Liver (tissue), 9 donors: ENCODE data around the gene FKBP6. TPM values are rescaled to one million over a fixed set of nuclear protein-coding genes. Genes with fewer than 3 reads are reported as not detected.

Experiments
- DNase-seq: peaks from one replicate; pipeline ENCODE4 v3.0.0-alpha.2; 2017; ENCODE audit warnings: low spot score
- H3K27ac ChIP-seq, 2 donors: one replicate each; pipeline ENCODE4 v1.7.0; 2013; ENCODE audit warnings: inconsistent platforms in 2 of 2, low read length in 2 of 2, control low read depth in 1 of 2, low read depth in 1 of 2, mild to moderate bottlenecking in 1 of 2
- H3K27me3 ChIP-seq, 4 donors: one replicate each; pipeline versions ENCODE4 v1.6.1 to v1.7.0; 2013; ENCODE audit warnings: low read length in 3 of 4, inconsistent platforms in 1 of 4, mild to moderate bottlenecking in 1 of 4, moderate library complexity in 1 of 4; ENCODE audit not compliant: control insufficient read depth in 4 of 4, insufficient read depth in 4 of 4
- H3K36me3 ChIP-seq, 4 donors: one replicate each; pipeline versions ENCODE4 v1.6.1 to v1.7.0; 2013; ENCODE audit warnings: low read length in 3 of 4, mild to moderate bottlenecking in 3 of 4, low read depth in 1 of 4, moderate library complexity in 1 of 4; ENCODE audit not compliant: control insufficient read depth in 4 of 4, insufficient read depth in 3 of 4
- H3K4me1 ChIP-seq, 4 donors: one replicate each; pipeline versions ENCODE4 v1.6.1 to v1.7.0; 2013; ENCODE audit warnings: low read length in 3 of 4, mild to moderate bottlenecking in 3 of 4, moderate library complexity in 1 of 4; ENCODE audit not compliant: control insufficient read depth in 4 of 4, insufficient read depth in 4 of 4
- H3K4me3 ChIP-seq, 3 donors: one replicate each; pipeline versions ENCODE4 v1.6.1 to v1.7.0; 2013; ENCODE audit warnings: low read length in 3 of 3, control low read depth in 1 of 3, low read depth in 1 of 3, mild to moderate bottlenecking in 1 of 3
- H3K9ac ChIP-seq, 2 donors: one replicate each; pipeline ENCODE4 v1.7.0; 2013; ENCODE audit warnings: low read length in 2 of 2, mild to moderate bottlenecking in 2 of 2, moderate library complexity in 2 of 2, control low read depth in 1 of 2, low read depth in 1 of 2
- H3K9me3 ChIP-seq, 4 donors: one replicate each; pipeline versions ENCODE4 v1.6.1 to v1.7.0; 2013; ENCODE audit warnings: low read length in 3 of 4; ENCODE audit not compliant: control insufficient read depth in 4 of 4
- ATF3 ChIP-seq: IDR thresholded peaks from 2 replicates; pipeline ENCODE4 v1.6.1; 2016; ENCODE audit warnings: antibody characterized with exemption
- CTCF ChIP-seq: fragments of 150-350 bp; IDR thresholded peaks from 2 replicates; pipeline ENCODE4 v1.5.1; 2017; ENCODE audit warnings: improper control_type of control experiment, low read depth, low read length; ENCODE audit not compliant: missing input control
- EGR1 ChIP-seq, 2 donors: IDR thresholded peaks; 2 replicates each; pipeline ENCODE4 v1.6.1; 2016 to 2018; ENCODE audit warnings: antibody characterized with exemption in 2 of 2, low read depth in 2 of 2
- FOXA1 ChIP-seq: IDR thresholded peaks from 2 replicates; pipeline ENCODE4 v1.6.1; 2016; ENCODE audit warnings: antibody characterized with exemption
- FOXA2 ChIP-seq: IDR thresholded peaks from 2 replicates; pipeline ENCODE4 v1.6.1; 2016; ENCODE audit warnings: antibody characterized with exemption
- GABPA ChIP-seq, 2 donors: IDR thresholded peaks in 1 of 2; conservative IDR thresholded peaks in 1 of 2; 2 replicates each; pipeline ENCODE4 v1.6.1; 2016; ENCODE audit warnings: antibody characterized with exemption in 2 of 2, mild to moderate bottlenecking in 1 of 2, moderate library complexity in 1 of 2
- HNF4A ChIP-seq, 2 donors: conservative IDR thresholded peaks; 2 replicates each; pipeline ENCODE4 v1.6.1; 2016; ENCODE audit warnings: antibody characterized with exemption in 2 of 2, mild to moderate bottlenecking in 2 of 2
- HNF4G ChIP-seq: IDR thresholded peaks from 2 replicates; pipeline ENCODE4 v1.6.1; 2016; ENCODE audit warnings: antibody characterized with exemption
- NR2F2 ChIP-seq: IDR thresholded peaks from 2 replicates; pipeline ENCODE4 v1.6.1; 2016; ENCODE audit warnings: antibody characterized with exemption
- RAD21 ChIP-seq, 2 donors: IDR thresholded peaks; 2 replicates each; pipeline ENCODE4 v1.6.1; 2016; ENCODE audit warnings: antibody characterized with exemption in 2 of 2, mild to moderate bottlenecking in 2 of 2
- REST ChIP-seq: IDR thresholded peaks from 2 replicates; pipeline ENCODE4 v1.6.1; 2016; ENCODE audit warnings: antibody characterized with exemption, mild to moderate bottlenecking
- RXRA ChIP-seq, 2 donors: IDR thresholded peaks; 2 replicates each; pipeline ENCODE4 v1.6.1; 2017 to 2018; ENCODE audit warnings: antibody characterized with exemption in 2 of 2, mild to moderate bottlenecking in 1 of 2
- SP1 ChIP-seq: IDR thresholded peaks from 2 replicates; pipeline ENCODE4 v1.6.1; 2018; ENCODE audit warnings: antibody characterized with exemption, mild to moderate bottlenecking
- ZBTB33 ChIP-seq: IDR thresholded peaks from 2 replicates; pipeline ENCODE4 v1.6.1; 2016; ENCODE audit warnings: antibody characterized with exemption
- WGBS: extraction: QIAGEN DNeasy Blood & Tissue Kit; methylation state at CpG from one replicate; pipeline ENCODE4 v1.1.7; 2013; 5-methylcytosine and 5-hydroxymethylcytosine counted together
- polyA plus RNA-seq, 2 donors: library from polyadenylated mRNA; stranded (reverse) in 1 of 2; unstranded in 1 of 2; fragments of 200-250 nt in 1 of 2; fragments of >200 nt in 1 of 2; fragmentation: Nextera tagmentation in 1 of 2; extraction: Ambion mirVana in 1 of 2; gene quantifications; one replicate each; pipeline versions ENCODE4 v1.2.1 to v1.2.3, GENCODE V29; 2013 to 2015
- total RNA-seq, 2 donors: library from RNA; depleted of rRNA; stranded (reverse); fragments of >200 nt; gene quantifications; one replicate each; pipeline ENCODE4 v1.2.3, GENCODE V29; 2014
- donor health status: healthy.
- donor health status: healthy.
- donor health status: healthy.
- donor health status: healthy.
- donor health status: healthy.

The FKBP6 gene
- total and polyA plus RNA-seq, 4 donors: not detected

- H3K9me3 ChIP-seq: no peaks in the 10 kb centered on the region
- DNase-seq: no peak
- no peaks in the 10 kb centered on the region for H3K27me3 ChIP-seq
- no peaks in the 10 kb centered on the region for H3K36me3 ChIP-seq
- no peak overlapping the region for H3K4me3 ChIP-seq
- H3K27ac ChIP-seq: no peak overlapping the region
- 96% methylated on average over 3 of the region's 3 CpGs for WGBS
- peaks cover 0 to 6% (median under 1%) of the 10 kb centered on the region in 4 donors for H3K4me1 ChIP-seq
- H3K9ac ChIP-seq: no peak overlapping the region
- TF ChIP-seq CTCF: no peak
- no peak for TF ChIP-seq SP1
- no peak for TF ChIP-seq HNF4A (conservative IDR thresholded peaks at IDR 0.05)
- TF ChIP-seq FOXA2: no peak
- TF ChIP-seq ZBTB33: no peak
- no peak for TF ChIP-seq HNF4G
- no peak for TF ChIP-seq RXRA (IDR thresholded peaks at IDR 0.05)
- TF ChIP-seq GABPA (IDR thresholded peaks at IDR 0.05 in 1 of 2, conservative IDR thresholded peaks at IDR 0.05 in 1 of 2): no peak
- no peak for TF ChIP-seq FOXA1
- no peak for TF ChIP-seq REST
Measured at GRCh38 chr7:73352784-73353183, 24.8 kb downstream of the FKBP6 start.

- no peak overlapping the region for H3K27ac ChIP-seq
- no peaks in the 10 kb centered on the region for H3K36me3 ChIP-seq
- no peaks in the 10 kb centered on the region for H3K9me3 ChIP-seq
- WGBS: 90% methylated on average over 6 of the region's 6 CpGs
- H3K27me3 ChIP-seq: no peaks in the 10 kb centered on the region
- DNase-seq: no peak
- no peak overlapping the region for H3K9ac ChIP-seq
- peaks cover 0 to 10% (median 4%) of the 10 kb centered on the region in 4 donors for H3K4me1 ChIP-seq
- TF ChIP-seq NR2F2: no peak
- TF ChIP-seq FOXA2: no peak
- TF ChIP-seq RAD21 (IDR thresholded peaks at IDR 0.05): no peak
- no peak for TF ChIP-seq ZBTB33
- no peak for TF ChIP-seq EGR1 (IDR thresholded peaks at IDR 0.05; ENCODE audit: low read depth in 2 of 2)
- no peak for TF ChIP-seq REST
- TF ChIP-seq HNF4A (conservative IDR thresholded peaks at IDR 0.05): no peak
- TF ChIP-seq RXRA (IDR thresholded peaks at IDR 0.05): no peak
- no peak for TF ChIP-seq ATF3
- H3K4me3 ChIP-seq: no peak overlapping the region
Measured at GRCh38 chr7:73353243-73353642, 25.3 kb downstream of the FKBP6 start.
